T-cell (primary cell): ENCODE data around the gene CACNA1A. TPM values are rescaled to one million over a fixed set of nuclear protein-coding genes. Genes with fewer than 3 reads are reported as not detected.

Experiments used
- ATAC-seq, 4 experiments: fragments of 200-7000 bp in 3 of 4; fragments of 150-1000 bp in 1 of 4; cut with Tn5 transposase; replicated peaks in 1 of 4; 1 replicate in 3 of 4; 2 replicates in 1 of 4; pipeline ENCODE4 v1.10.0; 2021; ENCODE audit warnings: moderate library complexity in 3 of 4, mild to moderate bottlenecking in 2 of 4, moderate number of reproducible peaks in 1 of 4
- CTCF ChIA-PET, 2 donors: fragments of 300-600 bp; sonication (Branson Sonifier 250); formaldehyde crosslinking; loops; one replicate each; lab custom pipeline; 2022; ENCODE audit warnings: antibody characterized with exemption in 2 of 2; lab: Charles Lee
- POLR2A ChIA-PET, 2 donors: fragments of 300-600 bp; sonication (Branson Sonifier 250); formaldehyde crosslinking; loops; one replicate each; lab custom pipeline; 2022; ENCODE audit warnings: antibody characterized with exemption in 2 of 2; lab: Charles Lee
- DNase-seq, 35 experiments: peaks; one replicate each; pipeline versions ENCODE4 v3.0.0 to v3.0.0-alpha.2; 2013 to 2023
- H3K27ac ChIP-seq: one replicate; pipeline ENCODE4 v1.5.1; 2013; ENCODE audit warnings: low read length
- H3K27me3 ChIP-seq, 2 experiments: replicated peaks in 1 of 2; 1 replicate in 1 of 2; 2 replicates in 1 of 2; pipeline versions ENCODE4 v1.6.1 to v1.7.0; 2013; ENCODE audit warnings: low read length in 1 of 2, mixed read lengths in 1 of 2; ENCODE audit not compliant: control insufficient read depth in 2 of 2, insufficient read depth in 2 of 2; ENCODE audit errors: extremely low read depth in 1 of 2
- H3K36me3 ChIP-seq, 2 donors: 1 replicate in 1 of 2; 2 replicates in 1 of 2; pipeline versions ENCODE4 v1.6.1 to v1.7.0; 2013; ENCODE audit warnings: low read length in 1 of 2; ENCODE audit not compliant: control insufficient read depth in 2 of 2, insufficient read depth in 1 of 2; ENCODE audit errors: extremely low read depth in 1 of 2
- H3K4me1 ChIP-seq, 2 experiments: 1 replicate in 1 of 2; 2 replicates in 1 of 2; pipeline versions ENCODE4 v1.6.1 to v1.7.0; 2013; ENCODE audit warnings: low read length in 2 of 2, mixed read lengths in 1 of 2; ENCODE audit not compliant: insufficient read depth in 2 of 2, control insufficient read depth in 1 of 2; ENCODE audit errors: extremely low read depth in 1 of 2
- H3K4me3 ChIP-seq, 2 donors: 1 replicate in 1 of 2; 2 replicates in 1 of 2; pipeline versions ENCODE4 v1.5.1 to v1.7.0; 2013; ENCODE audit warnings: mild to moderate bottlenecking in 2 of 2, low read length in 1 of 2, moderate library complexity in 1 of 2; ENCODE audit not compliant: control insufficient read depth in 1 of 2; ENCODE audit errors: extremely low read depth in 1 of 2
- H3K9me3 ChIP-seq: 2 replicates; pipeline ENCODE4 v1.7.0; 2013
- H3K27ac Mint-ChIP-seq, 2 donors: one replicate each; pipeline ENCODE4 v1.8.0; 2020 to 2021; ENCODE audit warnings: mild to moderate bottlenecking in 2 of 2, mixed read lengths in 2 of 2
- H3K27me3 Mint-ChIP-seq, 2 donors: one replicate each; pipeline ENCODE4 v1.8.0; 2021 to 2022; ENCODE audit warnings: mixed read lengths in 2 of 2
- H3K36me3 Mint-ChIP-seq: one replicate; pipeline ENCODE4 v1.8.0; 2021; ENCODE audit warnings: mixed read lengths
- H3K4me1 Mint-ChIP-seq, 3 donors: one replicate each; pipeline ENCODE4 v1.8.0; 2020 to 2022; ENCODE audit warnings: mixed read lengths in 3 of 3, mild to moderate bottlenecking in 1 of 3
- H3K4me3 Mint-ChIP-seq, 3 donors: one replicate each; pipeline ENCODE4 v1.8.0; 2020 to 2022; ENCODE audit warnings: mild to moderate bottlenecking in 3 of 3, mixed read lengths in 3 of 3, moderate library complexity in 3 of 3
- H3K9me3 Mint-ChIP-seq, 3 donors: one replicate each; pipeline ENCODE4 v1.8.0; 2020 to 2022; ENCODE audit warnings: mixed read lengths in 3 of 3
- WGBS: methylation state at CpG from one replicate; pipeline ENCODE4 v1.1.5; 2013; ENCODE audit warnings: missing lambda C conversion rate; ENCODE audit not compliant: insufficient coverage; 5-methylcytosine and 5-hydroxymethylcytosine counted together
- total RNA-seq, 35 experiments: library from RNA in 6 of 35; stranded (reverse) in 6 of 35; fragments of 120-200 nt in 1 of 35; gene quantifications; one replicate each; pipeline versions ENCODE4 v1.2.1 to v1.2.4 and lab custom pipeline; 2013 to 2026

The CACNA1A gene
- total RNA-seq, 5 donors from 2014 or later (not counting 1 experiment from before 2014, with no cell fraction given) = 0.33 to 0.89 (median 0.51) TPM

- DNase-seq (peak in 2 of 35 experiments; percentile 13 to 34), ATAC-seq (no peak)
- peaks cover 0 to 15% of the 10 kb centered on the region in 2 experiments for H3K4me1 ChIP-seq
- H3K9me3 Mint-ChIP-seq = no peaks in the 10 kb centered on the region
- no peaks in the 10 kb centered on the region for H3K27me3 Mint-ChIP-seq
- CTCF ChIA-PET = no interaction called here
- WGBS = 100% methylated on average over 1 of the region's 10 CpGs
- POLR2A ChIA-PET = no interaction called here
- no peak overlapping the region for H3K4me3 Mint-ChIP-seq
- peak overlapping the region in 1 of 2 donors; percentile 39 for H3K27ac Mint-ChIP-seq
- H3K36me3 ChIP-seq = no peaks in the 10 kb centered on the region
- H3K4me3 ChIP-seq = no peak overlapping the region
- no peaks in the 10 kb centered on the region for H3K36me3 Mint-ChIP-seq
- peaks cover 0 to 10% of the 10 kb centered on the region in 2 experiments for H3K27me3 ChIP-seq
- H3K9me3 ChIP-seq = no peaks in the 10 kb centered on the region
- peaks cover 19 to 31% (median 22%) of the 10 kb centered on the region in 3 donors for H3K4me1 Mint-ChIP-seq
- no peak overlapping the region for H3K27ac ChIP-seq
Measured at GRCh38 chr19:13275016-13275722, 231.1 kb downstream of the CACNA1A start.

- no peak overlapping the region for H3K27ac ChIP-seq
- POLR2A ChIA-PET = no interaction called here
Measured at GRCh38 chr19:13270514-13271105, 235.7 kb downstream of the CACNA1A start.

GRCh38 chr19:13269348-13269747 lies 236.9 kb downstream of the CACNA1A start:
- DNase-seq (no peak), ATAC-seq (no peak)
- Mint-ChIP-seq H3K27me3 (peaks cover 0 to 3% of the 10 kb centered on the region in 2 donors), H3K4me1 (no peaks in the 10 kb centered on the region), H3K36me3 (no peaks in the 10 kb centered on the region), H3K9me3 (no peaks in the 10 kb centered on the region), H3K4me3 (no peak overlapping the region), H3K27ac (no peak overlapping the region)
- H3K4me3 ChIP-seq = no peak overlapping the region
- POLR2A ChIA-PET = no interaction called here
- CTCF ChIA-PET = no interaction called here
- H3K27ac ChIP-seq = no peak overlapping the region
- no peaks in the 10 kb centered on the region for H3K9me3 ChIP-seq
- H3K4me1 ChIP-seq = no peaks in the 10 kb centered on the region
- 93% methylated on average over 8 of the region's 10 CpGs for WGBS
- no peaks in the 10 kb centered on the region for H3K36me3 ChIP-seq
- H3K27me3 ChIP-seq = peaks cover 0 to 11% of the 10 kb centered on the region in 2 experiments

More at GRCh38 chr19:13270514-13271105, 235.7 kb downstream of the CACNA1A start:
- CTCF ChIA-PET = interaction anchor here (0.5 to 0.7 kb wide), 2 partner anchors 154 to 292 kb away, joined by 7 to 8 read pairs; no protein-coding TSS in a partner anchor
- peaks cover 0 to 11% of the 10 kb centered on the region in 2 experiments for H3K27me3 ChIP-seq
- Mint-ChIP-seq H3K4me1 (peaks cover 0 to 6% (median 4%) of the 10 kb centered on the region in 3 donors), H3K36me3 (no peaks in the 10 kb centered on the region), H3K27me3 (no peaks in the 10 kb centered on the region), H3K27ac (no peak overlapping the region), H3K4me3 (no peak overlapping the region), H3K9me3 (no peaks in the 10 kb centered on the region)
- H3K36me3 ChIP-seq = no peaks in the 10 kb centered on the region
- H3K9me3 ChIP-seq = no peaks in the 10 kb centered on the region
- peaks cover 0 to 6% of the 10 kb centered on the region in 2 experiments for H3K4me1 ChIP-seq
- ATAC-seq = no peak
- 89% methylated on average over 3 of the region's 5 CpGs for WGBS
- no peak for DNase-seq
- H3K4me3 ChIP-seq = no peak overlapping the region

- Histone ChIP-seq H3K36me3 (no peaks in the 10 kb centered on the region), H3K4me3 (no peak overlapping the region)
Measured at GRCh38 chr19:13267889-13268288, 238.4 kb downstream of the CACNA1A start.

GRCh38 chr19:13267131-13267530 lies 239.1 kb downstream of the CACNA1A start:
- ChIA-PET POLR2A (no interaction called here), CTCF (no interaction called here)
- Mint-ChIP-seq H3K9me3 (no peaks in the 10 kb centered on the region), H3K4me1 (peaks cover 4 to 5% (median 4%) of the 10 kb centered on the region in 3 donors), H3K27me3 (peaks cover 2 to 5% of the 10 kb centered on the region in 2 donors), H3K27ac (no peak overlapping the region), H3K4me3 (no peak overlapping the region), H3K36me3 (no peaks in the 10 kb centered on the region)
- Histone ChIP-seq H3K4me3 (no peak overlapping the region), H3K9me3 (no peaks in the 10 kb centered on the region), H3K27ac (no peak overlapping the region), H3K4me1 (no peaks in the 10 kb centered on the region), H3K27me3 (peaks cover 0 to 19% of the 10 kb centered on the region in 2 experiments), H3K36me3 (no peaks in the 10 kb centered on the region)
- ATAC-seq = no peak
- no peak for DNase-seq
- 93% methylated on average over 7 of the region's 15 CpGs for WGBS

More at GRCh38 chr19:13267889-13268288, 238.4 kb downstream of the CACNA1A start:
- DNase-seq (no peak), ATAC-seq (no peak)
- POLR2A ChIA-PET = interaction anchor here in 1 of 2 donors (0.6 kb wide), 1 partner anchor 1423 kb away, joined by 3 read pairs; no protein-coding TSS in a partner anchor
- H3K9me3 ChIP-seq = no peaks in the 10 kb centered on the region
- Mint-ChIP-seq H3K4me3 (no peak overlapping the region), H3K27me3 (peaks cover 0 to 5% of the 10 kb centered on the region in 2 donors), H3K4me1 (no peaks in the 10 kb centered on the region), H3K27ac (no peak overlapping the region), H3K9me3 (no peaks in the 10 kb centered on the region), H3K36me3 (no peaks in the 10 kb centered on the region)
- no peak overlapping the region for H3K27ac ChIP-seq
- WGBS = 96% methylated on average over 3 of the region's 4 CpGs
- H3K4me1 ChIP-seq = no peaks in the 10 kb centered on the region
- CTCF ChIA-PET = no interaction called here
- peaks cover 0 to 15% of the 10 kb centered on the region in 2 experiments for H3K27me3 ChIP-seq

GRCh38 chr19:13262450-13262849 lies 243.8 kb downstream of the CACNA1A start:
- no peaks in the 10 kb centered on the region for H3K9me3 ChIP-seq
- ATAC-seq = peak; percentile 52 to 69 (median 56)
- H3K27me3 ChIP-seq = peaks cover 0 to 26% of the 10 kb centered on the region in 2 experiments
- H3K36me3 Mint-ChIP-seq = no peaks in the 10 kb centered on the region
- no peak overlapping the region for H3K4me3 ChIP-seq
- peaks cover 4 to 13% (median 8%) of the 10 kb centered on the region in 3 donors for H3K4me1 Mint-ChIP-seq
- WGBS = 20% methylated on average over 2 of the region's 8 CpGs
- H3K27me3 Mint-ChIP-seq = peaks cover 12 to 13% of the 10 kb centered on the region in 2 donors
- ChIA-PET CTCF (interaction anchor here (0.5 to 1.9 kb wide), 7 partner anchors 8 to 1638 kb away, joined by 3 to 12 read pairs (median 4); no protein-coding TSS in a partner anchor), POLR2A (interaction anchor here in 1 of 2 donors (0.6 kb wide), 1 partner anchor 69 kb away, joined by 3 read pairs; no protein-coding TSS in a partner anchor)
- H3K27ac Mint-ChIP-seq = no peak overlapping the region
- no peaks in the 10 kb centered on the region for H3K36me3 ChIP-seq
- peak in 2 of 35 experiments; percentile 24 to 74 for DNase-seq
- H3K27ac ChIP-seq = no peak overlapping the region
- no peaks in the 10 kb centered on the region for H3K9me3 Mint-ChIP-seq
- no peak overlapping the region for H3K4me3 Mint-ChIP-seq
- H3K4me1 ChIP-seq = no peaks in the 10 kb centered on the region
